HEK293 (cell line): ENCODE results near the gene PDE4D.

Source experiments
- CTCF ChIA-PET: fragments of 350-600 bp; formaldehyde crosslinking; extraction: SDS; loops from one replicate; lab custom pipeline; 2021; ENCODE audit warnings: antibody characterized with exemption; lab: Yijun Ruan, JAX
- POLR2A ChIA-PET: fragments of 300-600 bp; formaldehyde crosslinking; extraction: SDS; loops from one replicate; lab custom pipeline; 2020; ENCODE audit warnings: antibody characterized with exemption, inconsistent platforms; lab: Yijun Ruan, JAX
- H3K27ac ChIP-seq: fragments of 200-500 bp; sonication (Bioruptor generic); 2 replicates; pipeline ENCODE4 v1.5.1; 2014; ENCODE audit warnings: low read depth, low read length, control low read depth, inconsistent platforms; ENCODE audit errors: extremely low read depth
- H3K36me3 ChIP-seq, 2 experiments: fragments of 200-500 bp in 1 of 2; sonication (Bioruptor generic) in 1 of 2; 1 replicate in 1 of 2; 2 replicates in 1 of 2; pipeline ENCODE4 v1.5.1; 2014 to 2017; ENCODE audit warnings: inconsistent platforms in 2 of 2, low read length in 2 of 2; ENCODE audit not compliant: control insufficient read depth in 2 of 2, insufficient read depth in 1 of 2
- H3K4me1 ChIP-seq: fragments of 200-500 bp; sonication (Bioruptor generic); 2 replicates; pipeline ENCODE4 v1.5.1; 2014; ENCODE audit warnings: mild to moderate bottlenecking, low read length, inconsistent platforms; ENCODE audit not compliant: control insufficient read depth, insufficient read depth
- H3K4me3 ChIP-seq: 2 replicates; pipeline ENCODE4 v1.5.1; 2011; ENCODE audit warnings: low read depth, mild to moderate bottlenecking, control low read depth, low read length, moderate library complexity
- H3K9me3 ChIP-seq: fragments of 200-500 bp; sonication (Bioruptor generic); 2 replicates; pipeline ENCODE4 v1.5.1; 2014; ENCODE audit warnings: low read depth, low read length, inconsistent platforms; ENCODE audit not compliant: control insufficient read depth, insufficient read depth
- ATF2 ChIP-seq: fragments of 450-650 bp; formaldehyde crosslinking; IDR thresholded peaks from 2 replicates; pipeline ENCODE4 v1.5.1; 2016; ENCODE audit warnings: missing biosample characterization, missing genetic modification characterization, low read depth
- BCL11A ChIP-seq: fragments of 450-650 bp; formaldehyde crosslinking; IDR thresholded peaks from 2 replicates; pipeline ENCODE4 v1.5.1; 2016; ENCODE audit warnings: low read depth, missing biosample characterization, missing genetic modification characterization
- KLF10 ChIP-seq: fragments of 450-650 bp; IDR thresholded peaks from 2 replicates; pipeline ENCODE4 v1.5.1; 2018; ENCODE audit warnings: missing biosample characterization, mild to moderate bottlenecking, missing genetic modification characterization
- MYNN ChIP-seq: fragments of 450-650 bp; formaldehyde crosslinking; IDR thresholded peaks from 2 replicates; pipeline ENCODE4 v1.5.1; 2016; ENCODE audit warnings: missing biosample characterization, missing genetic modification characterization, borderline replicate concordance
- OSR2 ChIP-seq: fragments of 450-650 bp; formaldehyde crosslinking; IDR thresholded peaks from 2 replicates; pipeline ENCODE4 v1.5.1; 2016; ENCODE audit warnings: missing biosample characterization, missing genetic modification characterization
- WT1 ChIP-seq: fragments of 450-650 bp; formaldehyde crosslinking; IDR thresholded peaks from 2 replicates; pipeline ENCODE4 v1.5.1; 2016; ENCODE audit warnings: missing biosample characterization, missing genetic modification characterization
- ZBTB7A ChIP-seq: fragments of 450-650 bp; formaldehyde crosslinking; IDR thresholded peaks from 2 replicates; pipeline ENCODE4 v1.5.1; 2016; ENCODE audit warnings: low read depth, missing biosample characterization, missing genetic modification characterization
- ZFHX2 ChIP-seq: fragments of 450-650 bp; formaldehyde crosslinking; conservative IDR thresholded peaks from 2 replicates; pipeline ENCODE4 v1.5.1; 2016; ENCODE audit warnings: missing biosample characterization, missing genetic modification characterization
- ZNF2 ChIP-seq: fragments of 450-650 bp; formaldehyde crosslinking; IDR thresholded peaks from 2 replicates; pipeline ENCODE4 v1.5.1; 2016; ENCODE audit warnings: missing biosample characterization, missing genetic modification characterization
- ZNF211 ChIP-seq: fragments of 450-650 bp; formaldehyde crosslinking; IDR thresholded peaks from 2 replicates; pipeline ENCODE4 v1.5.1; 2016; ENCODE audit warnings: low read depth, missing biosample characterization, missing genetic modification characterization
- ZNF239 ChIP-seq: fragments of 450-650 bp; formaldehyde crosslinking; IDR thresholded peaks from 2 replicates; pipeline ENCODE4 v1.5.1; 2016; ENCODE audit warnings: missing biosample characterization, missing genetic modification characterization
- ZNF248 ChIP-seq: fragments of 450-650 bp; formaldehyde crosslinking; IDR thresholded peaks from 2 replicates; pipeline ENCODE4 v1.5.1; 2017; ENCODE audit warnings: missing biosample characterization, missing genetic modification characterization
- ZNF530 ChIP-seq: fragments of 450-650 bp; formaldehyde crosslinking; IDR thresholded peaks from 2 replicates; pipeline ENCODE4 v1.5.1; 2016; ENCODE audit warnings: low read depth, missing biosample characterization, missing genetic modification characterization
- ZNF704 ChIP-seq: fragments of 450-650 bp; formaldehyde crosslinking; IDR thresholded peaks from 2 replicates; pipeline ENCODE4 v1.5.1; 2016; ENCODE audit warnings: missing biosample characterization, missing genetic modification characterization
- TF ChIP-seq, protein P1 (sequence below): fragments of 450-650 bp; formaldehyde crosslinking; IDR thresholded peaks from 2 replicates; pipeline ENCODE4 v1.5.1; 2016; ENCODE audit warnings: missing biosample characterization, missing genetic modification characterization
- TF ChIP-seq, protein P2 (sequence below): fragments of 450-650 bp; formaldehyde crosslinking; optimal IDR thresholded peaks from 2 replicates; pipeline ENCODE3; 2016; ENCODE audit warnings: missing biosample characterization, mild to moderate bottlenecking, missing genetic modification characterization
- TF ChIP-seq, protein P3 (sequence below): fragments of 450-650 bp; formaldehyde crosslinking; IDR thresholded peaks from 2 replicates; pipeline ENCODE4 v1.5.1; 2016; ENCODE audit warnings: missing biosample characterization, missing genetic modification characterization

PDE4D gene

GRCh38 chr5:59655693-59656309 lies 237.7 kb downstream of the PDE4D start:
- POLR2A ChIA-PET: no interaction called here
- TF ChIP-seq ZNF211 (tag by site-specific recombination): peak; percentile 68; the same call in 1 of the 2 replicates
- TF ChIP-seq ZBTB7A (tag by site-specific recombination): no peak
- TF ChIP-seq ATF2 (tag by site-specific recombination): no peak
- TF ChIP-seq, all 188 proteins: peak for 1
- H3K27ac ChIP-seq: no peak overlapping the region
- no peaks in the 10 kb centered on the region for H3K36me3 ChIP-seq
- CTCF ChIA-PET: interaction anchor here (0.6 to 0.7 kb wide), 2 partner anchors 139 to 1212 kb away, joined by 4 to 5 read pairs; no protein-coding TSS in a partner anchor
- H3K4me1 ChIP-seq: no peaks in the 10 kb centered on the region
- no peaks in the 10 kb centered on the region for H3K9me3 ChIP-seq
- H3K4me3 ChIP-seq: no peak overlapping the region

GRCh38 chr5:59654691-59655090 lies 238.8 kb downstream of the PDE4D start:
- ChIA-PET CTCF (interaction anchor here (0.7 kb wide), 1 partner anchor 138 kb away, joined by 5 read pairs; no protein-coding TSS in a partner anchor), POLR2A (no interaction called here)
- TF ChIP-seq ZNF239 (tag by site-specific recombination): no peak
- no peak for TF ChIP-seq KLF10 (tag by site-specific recombination)
- TF ChIP-seq ZNF530: no peak
- TF ChIP-seq MYNN (tag by site-specific recombination): no peak
- no peak for TF ChIP-seq ZBTB7A (tag by site-specific recombination)
- no peak for TF ChIP-seq ZNF2 (tag by site-specific recombination)
- TF ChIP-seq, protein P1, sequence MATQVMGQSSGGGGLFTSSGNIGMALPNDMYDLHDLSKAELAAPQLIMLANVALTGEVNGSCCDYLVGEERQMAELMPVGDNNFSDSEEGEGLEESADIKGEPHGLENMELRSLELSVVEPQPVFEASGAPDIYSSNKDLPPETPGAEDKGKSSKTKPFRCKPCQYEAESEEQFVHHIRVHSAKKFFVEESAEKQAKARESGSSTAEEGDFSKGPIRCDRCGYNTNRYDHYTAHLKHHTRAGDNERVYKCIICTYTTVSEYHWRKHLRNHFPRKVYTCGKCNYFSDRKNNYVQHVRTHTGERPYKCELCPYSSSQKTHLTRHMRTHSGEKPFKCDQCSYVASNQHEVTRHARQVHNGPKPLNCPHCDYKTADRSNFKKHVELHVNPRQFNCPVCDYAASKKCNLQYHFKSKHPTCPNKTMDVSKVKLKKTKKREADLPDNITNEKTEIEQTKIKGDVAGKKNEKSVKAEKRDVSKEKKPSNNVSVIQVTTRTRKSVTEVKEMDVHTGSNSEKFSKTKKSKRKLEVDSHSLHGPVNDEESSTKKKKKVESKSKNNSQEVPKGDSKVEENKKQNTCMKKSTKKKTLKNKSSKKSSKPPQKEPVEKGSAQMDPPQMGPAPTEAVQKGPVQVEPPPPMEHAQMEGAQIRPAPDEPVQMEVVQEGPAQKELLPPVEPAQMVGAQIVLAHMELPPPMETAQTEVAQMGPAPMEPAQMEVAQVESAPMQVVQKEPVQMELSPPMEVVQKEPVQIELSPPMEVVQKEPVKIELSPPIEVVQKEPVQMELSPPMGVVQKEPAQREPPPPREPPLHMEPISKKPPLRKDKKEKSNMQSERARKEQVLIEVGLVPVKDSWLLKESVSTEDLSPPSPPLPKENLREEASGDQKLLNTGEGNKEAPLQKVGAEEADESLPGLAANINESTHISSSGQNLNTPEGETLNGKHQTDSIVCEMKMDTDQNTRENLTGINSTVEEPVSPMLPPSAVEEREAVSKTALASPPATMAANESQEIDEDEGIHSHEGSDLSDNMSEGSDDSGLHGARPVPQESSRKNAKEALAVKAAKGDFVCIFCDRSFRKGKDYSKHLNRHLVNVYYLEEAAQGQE (tag by site-specific recombination): no peak
- TF ChIP-seq ZNF248: no peak
- no peak for TF ChIP-seq BCL11A
- TF ChIP-seq WT1 (tag by site-specific recombination): no peak
- TF ChIP-seq ZNF704 (tag by site-specific recombination): no peak
- TF ChIP-seq OSR2 (tag by site-specific recombination): no peak
- no peak for TF ChIP-seq ZFHX2 (tag by site-specific recombination)
- TF ChIP-seq, protein P2, sequence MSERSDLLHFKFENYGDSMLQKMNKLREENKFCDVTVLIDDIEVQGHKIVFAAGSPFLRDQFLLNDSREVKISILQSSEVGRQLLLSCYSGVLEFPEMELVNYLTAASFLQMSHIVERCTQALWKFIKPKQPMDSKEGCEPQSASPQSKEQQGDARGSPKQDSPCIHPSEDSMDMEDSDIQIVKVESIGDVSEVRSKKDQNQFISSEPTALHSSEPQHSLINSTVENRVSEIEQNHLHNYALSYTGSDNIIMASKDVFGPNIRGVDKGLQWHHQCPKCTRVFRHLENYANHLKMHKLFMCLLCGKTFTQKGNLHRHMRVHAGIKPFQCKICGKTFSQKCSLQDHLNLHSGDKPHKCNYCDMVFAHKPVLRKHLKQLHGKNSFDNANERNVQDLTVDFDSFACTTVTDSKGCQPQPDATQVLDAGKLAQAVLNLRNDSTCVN: no peak
- TF ChIP-seq, protein P3, sequence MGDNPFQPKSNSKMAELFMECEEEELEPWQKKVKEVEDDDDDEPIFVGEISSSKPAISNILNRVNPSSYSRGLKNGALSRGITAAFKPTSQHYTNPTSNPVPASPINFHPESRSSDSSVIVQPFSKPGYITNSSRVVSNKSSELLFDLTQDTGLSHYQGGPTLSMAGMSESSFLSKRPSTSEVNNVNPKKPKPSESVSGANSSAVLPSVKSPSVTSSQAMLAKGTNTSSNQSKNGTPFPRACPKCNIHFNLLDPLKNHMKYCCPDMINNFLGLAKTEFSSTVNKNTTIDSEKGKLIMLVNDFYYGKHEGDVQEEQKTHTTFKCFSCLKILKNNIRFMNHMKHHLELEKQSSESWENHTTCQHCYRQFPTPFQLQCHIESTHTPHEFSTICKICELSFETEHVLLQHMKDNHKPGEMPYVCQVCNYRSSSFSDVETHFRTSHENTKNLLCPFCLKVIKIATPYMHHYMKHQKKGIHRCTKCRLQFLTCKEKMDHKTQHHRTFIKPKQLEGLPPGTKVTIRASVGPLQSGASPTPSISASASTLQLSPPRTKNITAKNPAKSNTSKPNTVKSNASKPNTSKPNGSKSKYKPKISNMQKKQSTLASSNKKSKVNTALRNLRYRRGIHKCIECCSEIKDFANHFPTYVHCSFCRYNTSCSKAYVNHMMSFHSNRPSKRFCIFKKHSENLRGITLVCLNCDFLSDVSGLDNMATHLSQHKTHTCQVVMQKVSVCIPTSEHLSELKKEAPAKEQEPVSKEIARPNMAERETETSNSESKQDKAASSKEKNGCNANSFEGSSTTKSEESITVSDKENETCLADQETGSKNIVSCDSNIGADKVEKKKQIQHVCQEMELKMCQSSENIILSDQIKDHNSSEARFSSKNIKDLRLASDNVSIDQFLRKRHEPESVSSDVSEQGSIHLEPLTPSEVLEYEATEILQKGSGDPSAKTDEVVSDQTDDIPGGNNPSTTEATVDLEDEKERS (tag by site-specific recombination): no peak
- Histone ChIP-seq H3K4me1 (no peaks in the 10 kb centered on the region; the same call in 1 of the 2 replicates), H3K36me3 (no peaks in the 10 kb centered on the region), H3K9me3 (no peaks in the 10 kb centered on the region), H3K4me3 (no peak overlapping the region), H3K27ac (no peak overlapping the region)
